Measurements from ENCODE around the gene TMTC2.

The TMTC2 gene

GRCh38 chr12:82857276-82857675, 170.6 kb downstream of the TMTC2 start:
- Histone ChIP-seq H3F3A (ENCODE audit: insufficient read depth, low read length) (no peaks in the 10 kb centered on the region), H3K4me1 (ENCODE audit: insufficient read depth, low read length, severe bottlenecking) (no peaks in the 10 kb centered on the region), H3K9ac (ENCODE audit: low read length) (no peak overlapping the region), H3K36me3 (ENCODE audit: insufficient read depth, low read length) (no peaks in the 10 kb centered on the region), H2AFZ (ENCODE audit: low read length) (no peak overlapping the region), H3K27me3 (ENCODE audit: insufficient read depth, low read length) (no peaks in the 10 kb centered on the region), H3K79me2 (ENCODE audit: insufficient read depth, low read length) (no peaks in the 10 kb centered on the region), H3K9me3 (ENCODE audit: low read length) (no peaks in the 10 kb centered on the region), H4K20me1 (ENCODE audit: insufficient read depth, low read length) (no peaks in the 10 kb centered on the region), H3K4me3 (ENCODE audit: low read depth, low read length, poor library complexity, severe bottlenecking) (no peak overlapping the region), H3K9me2 (ENCODE audit: low read depth, low read length) (no peaks in the 10 kb centered on the region), H3K4me2 (ENCODE audit: low read length) (no peak overlapping the region), H3K27ac (ENCODE audit: low read depth, low read length, poor library complexity, severe bottlenecking) (no peak overlapping the region)
- TF ChIP-seq EZH2 (IDR thresholded peaks at IDR 0.05; ENCODE audit: borderline replicate concordance, low read length) (no peak), CTCF (IDR thresholded peaks at IDR 0.05; ENCODE audit: low read length) (no peak)

GRCh38 chr12:82857911-82858533, 171.3 kb downstream of the TMTC2 start:
- no peaks in the 10 kb centered on the region for H3F3A ChIP-seq (ENCODE audit: insufficient read depth, low read length)
- no peaks in the 10 kb centered on the region for H3K9me3 ChIP-seq (ENCODE audit: low read length)
- no peaks in the 10 kb centered on the region for H4K20me1 ChIP-seq (ENCODE audit: insufficient read depth, low read length)
- H2AFZ ChIP-seq (ENCODE audit: low read length): no peak overlapping the region
- no peaks in the 10 kb centered on the region for H3K9me2 ChIP-seq (ENCODE audit: low read depth, low read length)
- H3K4me1 ChIP-seq (ENCODE audit: insufficient read depth, low read length, severe bottlenecking): no peaks in the 10 kb centered on the region
- no peaks in the 10 kb centered on the region for H3K36me3 ChIP-seq (ENCODE audit: insufficient read depth, low read length)
- no peaks in the 10 kb centered on the region for H3K79me2 ChIP-seq (ENCODE audit: insufficient read depth, low read length)
- no peak overlapping the region for H3K4me3 ChIP-seq (ENCODE audit: low read depth, low read length, poor library complexity, severe bottlenecking)
- H3K27ac ChIP-seq (ENCODE audit: low read depth, low read length, poor library complexity, severe bottlenecking): no peak overlapping the region
- no peak overlapping the region for H3K9ac ChIP-seq (ENCODE audit: low read length)
- H3K4me2 ChIP-seq (ENCODE audit: low read length): no peak overlapping the region
- no peaks in the 10 kb centered on the region for H3K27me3 ChIP-seq (ENCODE audit: insufficient read depth, low read length)
- TF ChIP-seq CTCF (IDR thresholded peaks at IDR 0.05; ENCODE audit: low read length) (no peak), EZH2 (IDR thresholded peaks at IDR 0.05; ENCODE audit: borderline replicate concordance, low read length) (no peak)

GRCh38 chr12:82858534-82858917, 171.8 kb downstream of the TMTC2 start:
- Histone ChIP-seq H3K4me2 (ENCODE audit: low read length) (no peak overlapping the region), H3K4me1 (ENCODE audit: insufficient read depth, low read length, severe bottlenecking) (no peaks in the 10 kb centered on the region), H3K36me3 (ENCODE audit: insufficient read depth, low read length) (no peaks in the 10 kb centered on the region), H4K20me1 (ENCODE audit: insufficient read depth, low read length) (no peaks in the 10 kb centered on the region), H3K9me2 (ENCODE audit: low read depth, low read length) (no peaks in the 10 kb centered on the region), H3F3A (ENCODE audit: insufficient read depth, low read length) (no peaks in the 10 kb centered on the region), H3K27ac (ENCODE audit: low read depth, low read length, poor library complexity, severe bottlenecking) (no peak overlapping the region), H3K79me2 (ENCODE audit: insufficient read depth, low read length) (no peaks in the 10 kb centered on the region), H3K9me3 (ENCODE audit: low read length) (no peaks in the 10 kb centered on the region), H3K9ac (ENCODE audit: low read length) (no peak overlapping the region), H2AFZ (ENCODE audit: low read length) (no peak overlapping the region), H3K27me3 (ENCODE audit: insufficient read depth, low read length) (no peaks in the 10 kb centered on the region), H3K4me3 (ENCODE audit: low read depth, low read length, poor library complexity, severe bottlenecking) (no peak overlapping the region)
- TF ChIP-seq EZH2 (IDR thresholded peaks at IDR 0.05; ENCODE audit: borderline replicate concordance, low read length): no peak
- no peak for TF ChIP-seq CTCF (IDR thresholded peaks at IDR 0.05; ENCODE audit: low read length)
